ENCODE measurements around the gene POLR1C.
A peak's percentile ranks its signal among the peaks of the same experiment; 100 is the strongest.

POLR1C gene

DNA sequence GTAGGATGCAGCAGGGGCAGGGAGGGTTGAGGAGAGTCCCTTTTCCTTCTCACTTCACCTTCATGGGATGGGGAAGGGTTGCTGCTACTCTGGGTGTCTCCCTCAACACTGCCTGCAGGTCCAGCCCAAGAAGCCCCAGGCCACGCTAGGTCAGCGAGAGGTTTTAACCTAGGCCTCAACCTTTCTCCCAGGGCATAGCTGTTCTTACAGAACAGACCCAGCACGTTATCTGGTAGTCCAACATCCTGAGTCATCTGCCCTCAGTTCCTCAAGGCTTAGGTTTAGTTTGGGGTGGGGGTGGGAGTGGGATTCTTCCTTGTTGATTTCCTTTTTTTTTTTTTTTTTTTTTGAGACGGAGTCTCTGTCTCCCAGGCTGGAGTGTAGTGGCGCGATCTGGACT is 22.6 kb upstream of the POLR1C start:
- no peak for DNase-seq (ENCODE audit: extremely low read depth, insufficient read length)

DNA sequence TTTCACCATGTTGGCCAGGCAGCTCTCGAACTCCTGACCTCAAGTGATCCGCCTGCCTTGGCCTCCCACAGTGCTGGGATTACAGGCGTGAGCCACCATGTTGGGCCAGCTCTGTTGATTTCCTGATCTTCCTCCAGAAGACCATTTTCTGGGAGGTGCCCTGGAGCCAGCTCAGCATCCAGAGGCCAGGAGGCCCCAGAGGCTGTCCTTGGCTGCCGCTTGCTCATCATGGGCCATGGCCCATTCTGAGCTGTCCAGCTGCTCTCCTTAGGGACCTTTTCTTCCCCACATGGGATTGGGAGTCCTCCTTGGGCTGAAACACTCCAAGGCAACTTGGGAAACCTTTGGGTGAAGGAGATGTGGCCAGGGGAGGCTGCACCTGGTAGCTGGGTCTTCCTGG is 22.1 kb upstream of the POLR1C start:
- Histone ChIP-seq H3K4me3 (replicated peaks; ENCODE audit: low read depth, low read length) (no peak overlapping the region), H3K27me3 (replicated peaks; ENCODE audit: control insufficient read depth, insufficient read depth, low read length) (no peaks in the 10 kb centered on the region), H3K36me3 (ENCODE audit: control insufficient read depth, insufficient read depth, low read length) (peaks cover 13% of the 10 kb centered on the region)
- DNase-seq (ENCODE audit: extremely low read depth, insufficient read length): no peak
- no peak for TF ChIP-seq CTCF (IDR thresholded peaks at IDR 0.05; ENCODE audit: insufficient read depth, low read length, poor library complexity, severe bottlenecking)

More for the DNA sequence above, 22.6 kb upstream of the POLR1C start:
- Histone ChIP-seq H3K36me3 (ENCODE audit: control insufficient read depth, insufficient read depth, low read length) (peaks cover 16% of the 10 kb centered on the region), H3K27me3 (replicated peaks; ENCODE audit: control insufficient read depth, insufficient read depth, low read length) (no peaks in the 10 kb centered on the region), H3K4me3 (replicated peaks; ENCODE audit: low read depth, low read length) (no peak overlapping the region)
- TF ChIP-seq CTCF (IDR thresholded peaks at IDR 0.05; ENCODE audit: insufficient read depth, low read length, poor library complexity, severe bottlenecking): no peak

DNA sequence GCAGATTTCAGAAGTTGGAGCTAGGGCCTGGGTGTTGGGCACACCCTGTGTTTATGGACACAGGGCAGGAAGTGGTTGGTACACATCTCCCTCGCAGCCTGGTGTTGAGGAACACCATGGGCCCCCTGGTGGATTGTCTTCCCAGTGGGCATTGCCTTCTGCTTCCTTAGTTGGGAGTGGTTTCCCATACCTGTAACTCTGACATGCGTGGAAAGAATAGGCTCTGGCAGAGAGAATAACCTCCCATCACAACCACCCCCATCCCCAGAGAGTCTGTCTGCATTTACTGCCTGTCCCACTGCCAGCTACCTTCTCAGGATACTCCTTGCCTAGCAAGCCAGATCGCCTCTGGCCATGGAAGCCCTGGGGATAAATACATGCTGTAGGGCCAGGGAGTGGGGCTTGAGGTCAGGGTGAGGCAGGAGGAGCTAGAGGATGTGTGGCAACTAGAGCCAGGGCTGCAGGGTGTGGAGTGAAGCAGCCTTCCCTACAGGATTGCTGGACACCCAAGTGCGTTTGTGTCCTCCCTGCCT is 21.4 kb upstream of the POLR1C start:
- Histone ChIP-seq H3K36me3 (ENCODE audit: control insufficient read depth, insufficient read depth, low read length) (peaks cover 17% of the 10 kb centered on the region), H3K4me3 (replicated peaks; ENCODE audit: low read depth, low read length) (no peak overlapping the region), H3K27me3 (replicated peaks; ENCODE audit: control insufficient read depth, insufficient read depth, low read length) (no peaks in the 10 kb centered on the region)
- TF ChIP-seq CTCF (IDR thresholded peaks at IDR 0.05; ENCODE audit: insufficient read depth, low read length, poor library complexity, severe bottlenecking): peak; percentile 4
- DNase-seq (ENCODE audit: extremely low read depth, insufficient read length): no peak

DNA sequence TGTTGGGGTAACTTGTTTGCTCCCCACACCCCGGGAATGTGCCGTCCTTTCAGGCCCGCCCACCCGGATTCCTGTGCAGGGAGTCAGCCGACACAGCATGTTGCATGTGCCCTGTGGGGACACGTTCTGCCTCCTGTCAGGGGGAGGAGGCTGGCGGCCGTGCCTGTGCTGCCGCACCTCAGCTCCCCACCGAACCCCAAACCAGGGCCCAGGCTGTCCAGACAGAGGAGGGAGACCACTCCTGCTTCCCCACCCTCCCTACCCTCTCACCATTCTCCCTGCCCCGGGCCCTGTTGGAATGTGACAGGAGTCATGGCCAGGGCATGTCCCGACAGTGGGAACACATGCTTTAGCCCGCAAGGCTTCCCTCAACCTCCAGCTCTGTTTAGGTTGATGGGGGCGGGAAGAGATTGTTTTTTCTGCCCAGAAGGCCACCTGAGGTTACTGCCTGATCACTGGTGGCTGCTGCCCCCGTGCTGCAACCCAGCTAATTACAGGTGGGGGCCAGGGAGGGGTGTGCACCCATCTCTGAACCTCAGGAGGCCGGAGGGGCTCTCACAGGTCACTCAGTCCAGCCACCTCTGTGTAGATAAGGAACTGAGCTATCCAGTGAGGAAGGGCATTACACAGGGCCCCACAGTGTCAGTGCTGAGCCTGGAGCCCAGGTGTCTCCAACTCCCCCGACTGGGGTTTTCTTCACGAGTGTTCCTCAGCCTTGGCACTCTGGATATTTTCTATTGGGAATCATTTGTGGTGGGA is 20.3 kb upstream of the POLR1C start:
- TF ChIP-seq CTCF (IDR thresholded peaks at IDR 0.05; ENCODE audit: insufficient read depth, low read length, poor library complexity, severe bottlenecking): peak; percentile 53
- no peaks in the 10 kb centered on the region for H3K27me3 ChIP-seq (replicated peaks; ENCODE audit: control insufficient read depth, insufficient read depth, low read length)
- H3K4me3 ChIP-seq (replicated peaks; ENCODE audit: low read depth, low read length): no peak overlapping the region
- H3K36me3 ChIP-seq (ENCODE audit: control insufficient read depth, insufficient read depth, low read length): peaks cover 22% of the 10 kb centered on the region
- no peak for DNase-seq (ENCODE audit: extremely low read depth, insufficient read length)

DNA sequence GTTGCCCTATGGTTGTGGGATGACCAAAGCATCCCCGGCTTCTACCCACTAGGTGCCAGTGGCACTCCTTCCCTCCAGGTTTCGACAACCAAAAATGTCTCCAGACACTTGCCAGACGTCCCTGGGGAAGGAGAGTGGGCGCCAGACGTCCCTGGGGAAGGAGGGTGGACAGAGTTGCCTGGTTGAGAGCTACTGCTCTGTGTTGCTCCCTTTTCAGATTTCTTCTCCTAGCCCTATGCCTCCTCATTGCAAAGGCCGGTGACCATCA is 19.8 kb upstream of the POLR1C start:
- Histone ChIP-seq H3K27me3 (replicated peaks; ENCODE audit: control insufficient read depth, insufficient read depth, low read length) (no peaks in the 10 kb centered on the region), H3K4me3 (replicated peaks; ENCODE audit: low read depth, low read length) (no peak overlapping the region), H3K36me3 (ENCODE audit: control insufficient read depth, insufficient read depth, low read length) (peaks cover 22% of the 10 kb centered on the region)
- TF ChIP-seq CTCF (IDR thresholded peaks at IDR 0.05; ENCODE audit: insufficient read depth, low read length, poor library complexity, severe bottlenecking): no peak
- DNase-seq (ENCODE audit: extremely low read depth, insufficient read length): no peak

All from GM06990 (cell line).